IMR-90 (cell line): Measurements from ENCODE around the gene SLC26A11. TPM values are rescaled to one million over a fixed set of nuclear protein-coding genes. Genes with fewer than 3 reads are reported as not detected.

ENCODE experiments used
- ATAC-seq: fragments of 200-7000 bp; cut with Tn5 transposase; 2 replicates; pipeline ENCODE4 v1.9.1; 2020; ENCODE audit warnings: low read depth, mild to moderate bottlenecking, moderate library complexity
- BruUV-seq: library from RNA; stranded (reverse); fragments of 400-500 nt; replicated peaks from 2 replicates; lab custom pipeline; 2021; lab: Mats Ljungman, UMichigan
- CTCF ChIA-PET: fragments of 300-600 bp; formaldehyde crosslinking; extraction: SDS; loops from one replicate; lab custom pipeline; 2021; ENCODE audit warnings: antibody characterized with exemption; lab: Yijun Ruan, JAX
- POLR2A ChIA-PET: fragments of 300-600 bp; sonication (Branson Sonifier 250); formaldehyde crosslinking; loops from one replicate; lab custom pipeline; 2022; ENCODE audit warnings: antibody characterized with exemption; ENCODE audit not compliant: unreplicated experiment; lab: Charles Lee
- DNase-seq: peaks from one replicate; pipeline ENCODE4 v3.0.0; 2013
- H2AFZ ChIP-seq: replicated peaks from 2 replicates; pipeline ENCODE3; 2013; ENCODE audit warnings: low read length, mild to moderate bottlenecking; ENCODE audit not compliant: poor library complexity
- H2AK5ac ChIP-seq: 2 replicates; pipeline ENCODE4 v1.6.1; 2013; ENCODE audit warnings: low read depth, low read length, inconsistent platforms
- H2AK9ac ChIP-seq: replicated peaks from 2 replicates; pipeline ENCODE3; 2013; ENCODE audit warnings: mild to moderate bottlenecking, low read depth, low read length, moderate library complexity; ENCODE audit not compliant: poor library complexity
- H2BK120ac ChIP-seq: 2 replicates; pipeline ENCODE4 v1.6.1; 2013; ENCODE audit warnings: low read depth, low read length, inconsistent platforms
- H2BK15ac ChIP-seq: 3 replicates; pipeline ENCODE4 v1.6.1; 2013; ENCODE audit warnings: low read depth, low read length, inconsistent platforms
- H2BK20ac ChIP-seq: 2 replicates; pipeline ENCODE4 v1.6.1; 2013; ENCODE audit warnings: low read depth, mild to moderate bottlenecking, inconsistent platforms, low read length, moderate library complexity
- H2BK5ac ChIP-seq: 2 replicates; pipeline ENCODE4 v1.6.1; 2013; ENCODE audit warnings: mild to moderate bottlenecking, low read depth, low read length, inconsistent platforms; ENCODE audit not compliant: poor library complexity, severe bottlenecking
- H3K14ac ChIP-seq: replicated peaks from 2 replicates; pipeline ENCODE4 v1.6.1; 2013; ENCODE audit warnings: low read depth, low read length, inconsistent platforms
- H3K18ac ChIP-seq: 2 replicates; pipeline ENCODE4 v1.6.1; 2013; ENCODE audit warnings: low read depth, low read length, control low read depth
- H3K23ac ChIP-seq: 2 replicates; pipeline ENCODE4 v1.6.1; 2013; ENCODE audit warnings: low read depth, low read length, inconsistent platforms
- H3K27ac ChIP-seq: 2 replicates; pipeline ENCODE4 v1.5.1; 2013; ENCODE audit warnings: mild to moderate bottlenecking, control low read depth, low read length; ENCODE audit not compliant: insufficient read depth
- H3K27me3 ChIP-seq: 2 replicates; pipeline ENCODE4 v1.6.1; 2013; ENCODE audit warnings: low read length; ENCODE audit not compliant: control insufficient read depth, insufficient read depth
- H3K36me3 ChIP-seq: 2 replicates; pipeline ENCODE4 v1.6.1; 2013; ENCODE audit warnings: low read length, mixed read lengths; ENCODE audit not compliant: control insufficient read depth, insufficient read depth
- H3K4ac ChIP-seq: 2 replicates; pipeline ENCODE4 v1.6.1; 2013; ENCODE audit warnings: low read depth, low read length, inconsistent platforms
- H3K4me1 ChIP-seq: 2 replicates; pipeline ENCODE4 v1.6.1; 2013; ENCODE audit warnings: low read length, mixed read lengths; ENCODE audit not compliant: control insufficient read depth, insufficient read depth
- H3K4me2 ChIP-seq: 2 replicates; pipeline ENCODE4 v1.6.1; 2013; ENCODE audit warnings: low read depth, mild to moderate bottlenecking, control low read depth, low read length, moderate library complexity
- H3K4me3 ChIP-seq: 2 replicates; pipeline ENCODE4 v1.5.1; 2013; ENCODE audit warnings: low read depth, mild to moderate bottlenecking, control low read depth, low read length, moderate library complexity; ENCODE audit not compliant: insufficient read depth
- H3K56ac ChIP-seq: 2 replicates; pipeline ENCODE4 v1.6.1; 2013; ENCODE audit warnings: low read length, inconsistent platforms; ENCODE audit not compliant: insufficient read depth; ENCODE audit errors: extremely low read depth
- H3K79me1 ChIP-seq, 2 experiments: 2 replicates each; pipeline ENCODE4 v1.6.1; 2013; ENCODE audit warnings: low read length in 2 of 2, inconsistent platforms in 1 of 2, low read depth in 1 of 2
- H3K9ac ChIP-seq: 2 replicates; pipeline ENCODE4 v1.6.1; 2013; ENCODE audit warnings: low read depth, low read length, control low read depth
- H3K9me1 ChIP-seq: 2 replicates; pipeline ENCODE4 v1.6.1; 2013; ENCODE audit warnings: low read length, inconsistent platforms; ENCODE audit not compliant: insufficient read depth
- H3K9me3 ChIP-seq: 2 replicates; pipeline ENCODE4 v1.6.1; 2013; ENCODE audit warnings: low read length; ENCODE audit not compliant: control insufficient read depth, insufficient read depth
- H4K20me1 ChIP-seq: 2 replicates; pipeline ENCODE4 v1.6.1; 2013; ENCODE audit warnings: low read length, inconsistent platforms; ENCODE audit not compliant: insufficient read depth
- H4K5ac ChIP-seq: 2 replicates; pipeline ENCODE4 v1.6.1; 2013; ENCODE audit warnings: mild to moderate bottlenecking, low read depth, low read length, control low read depth
- H4K8ac ChIP-seq, 2 experiments: 2 replicates each; pipeline ENCODE4 v1.6.1; 2013; ENCODE audit warnings: low read depth in 2 of 2, low read length in 2 of 2, control low read depth in 1 of 2, inconsistent platforms in 1 of 2
- H4K91ac ChIP-seq: 2 replicates; pipeline ENCODE4 v1.6.1; 2013; ENCODE audit warnings: low read depth, low read length, inconsistent platforms; ENCODE audit not compliant: insufficient read depth
- BHLHE40 ChIP-seq: fragments of 150-350 bp; IDR thresholded peaks from 2 replicates; pipeline ENCODE4 v1.6.1; 2016; ENCODE audit warnings: mild to moderate bottlenecking, low read depth, low read length
- CHD1 ChIP-seq: IDR thresholded peaks from 2 replicates; pipeline ENCODE4 v1.6.1; 2012; ENCODE audit warnings: low read depth, low read length, improper control_type of control experiment
- CTCF ChIP-seq: conservative IDR thresholded peaks from 2 replicates; pipeline ENCODE4 v1.5.1; 2012; ENCODE audit warnings: mild to moderate bottlenecking, low read depth, low read length, improper control_type of control experiment
- FOS ChIP-seq: fragments of 150-350 bp; IDR thresholded peaks from 2 replicates; pipeline ENCODE4 v1.6.1; 2016; ENCODE audit warnings: low read depth, low read length
- MAFK ChIP-seq: IDR thresholded peaks from 2 replicates; pipeline ENCODE4 v1.6.1; 2012; ENCODE audit warnings: low read depth, low read length, improper control_type of control experiment
- MAZ ChIP-seq: IDR thresholded peaks from 2 replicates; pipeline ENCODE4 v1.6.1; 2012; ENCODE audit warnings: low read depth, mild to moderate bottlenecking, low read length, improper control_type of control experiment, moderate library complexity, borderline replicate concordance
- MXI1 ChIP-seq: IDR thresholded peaks from 2 replicates; pipeline ENCODE4 v1.6.1; 2012; ENCODE audit warnings: low read depth, mild to moderate bottlenecking, low read length, moderate library complexity, borderline replicate concordance
- NFE2L2 ChIP-seq: fragments of 150-350 bp; IDR thresholded peaks from 2 replicates; pipeline ENCODE4 v1.6.1; 2016; ENCODE audit warnings: low read depth, mild to moderate bottlenecking, low read length
- POLR2A ChIP-seq: IDR thresholded peaks from 2 replicates; pipeline ENCODE4 v1.6.1; 2012; ENCODE audit warnings: mild to moderate bottlenecking, low read depth, low read length
- RAD21 ChIP-seq: IDR thresholded peaks from 2 replicates; pipeline ENCODE4 v1.6.1; 2012; ENCODE audit warnings: low read length, improper control_type of control experiment
- RCOR1 ChIP-seq: IDR thresholded peaks from 2 replicates; pipeline ENCODE4 v1.6.1; 2012; ENCODE audit warnings: mild to moderate bottlenecking, low read length, improper control_type of control experiment; ENCODE audit not compliant: insufficient replicate concordance
- RFX5 ChIP-seq: IDR thresholded peaks from 2 replicates; pipeline ENCODE4 v1.8.0; 2012; ENCODE audit warnings: low read depth, mild to moderate bottlenecking, low read length, moderate library complexity
- SMC3 ChIP-seq: fragments of 150-350 bp; IDR thresholded peaks from 2 replicates; pipeline ENCODE4 v1.6.1; 2016; ENCODE audit warnings: low read depth, mild to moderate bottlenecking, antibody characterized with exemption, low read length, moderate library complexity
- USF2 ChIP-seq: fragments of 150-350 bp; IDR thresholded peaks from 2 replicates; pipeline ENCODE4 v1.6.1; 2017; ENCODE audit warnings: mild to moderate bottlenecking, antibody characterized with exemption, low read length, low read depth
- WGBS, 2 experiments: methylation state at CpG; one replicate each; pipeline versions ENCODE4 v1.1.5 to v1.1.7; 2013; ENCODE audit warnings: missing lambda C conversion rate in 2 of 2; ENCODE audit not compliant: insufficient read length in 1 of 2; ENCODE audit errors: extremely low coverage in 2 of 2; 5-methylcytosine and 5-hydroxymethylcytosine counted together
- dilution Hi-C: fragments of 300-500 bp; cut with HindIII; formaldehyde crosslinking; loops from one replicate; pipeline ENCODE4 v1.14.3; 2018; ENCODE audit warnings: low sequenced_read_pairs; ENCODE audit not compliant: unreplicated experiment
- in situ Hi-C: fragments of 300-500 bp; cut with MboI; formaldehyde crosslinking; loops from 3 replicates; pipeline ENCODE4 v1.14.3; 2019; ENCODE audit warnings: low sequenced_read_pairs, inconsistent platforms, mixed read lengths
- intact Hi-C: fragments of 100-400 bp; cut with micrococcal nuclease; formaldehyde crosslinking; loops from 2 replicates; pipeline ENCODE4 v1.10.0; 2022
- polyA plus RNA-seq, 3 experiments: library from polyadenylated mRNA; depleted of rRNA; stranded (reverse); fragments of >200 nt; gene quantifications; 2 replicates each; pipeline ENCODE4 v1.2.3, GENCODE V29; 2012; ENCODE audit warnings: low replicate concordance in 1 of 3
- total RNA-seq: library from RNA; depleted of rRNA; stranded (reverse); fragments of >200 nt; gene quantifications from 2 replicates; pipeline ENCODE4 v1.2.3, GENCODE V29; 2012

Gene SLC26A11
- total and polyA plus RNA-seq, 2 of the 4 experiments (the other 2 are of a cell fraction): 3.2 to 15.6 TPM

- H4K5ac ChIP-seq: no peak overlapping the region
- H3K4me3 ChIP-seq: no peak overlapping the region
- no TSS peak for BruUV-seq
- peaks cover 0 to 18% of the 10 kb centered on the region in 2 experiments; a peak in 2 of 4 replicates for H3K79me1 ChIP-seq
- dilution Hi-C loops: no loop called here
- H4K8ac ChIP-seq: no peak overlapping the region
- no peak overlapping the region for H2BK20ac ChIP-seq
- H3K9ac ChIP-seq: no peak overlapping the region
- H3K36me3 ChIP-seq: peaks cover 33% of the 10 kb centered on the region
- peaks cover 1% of the 10 kb centered on the region; the same call in 1 of the 2 replicates for H3K9me3 ChIP-seq
- CTCF ChIA-PET: no interaction called here
- no peak overlapping the region for H4K91ac ChIP-seq
- H3K27ac ChIP-seq: no peak overlapping the region
- no peak overlapping the region for H3K4me2 ChIP-seq
- no peak for DNase-seq
- H3K18ac ChIP-seq: no peak overlapping the region
- no peak overlapping the region for H2BK5ac ChIP-seq
- ATAC-seq: no peak
- H2AFZ ChIP-seq: no peak overlapping the region
- H2BK15ac ChIP-seq: no peak overlapping the region
- no peak overlapping the region for H2BK120ac ChIP-seq
- TF ChIP-seq FOS: no peak
- no peak for TF ChIP-seq BHLHE40
- TF ChIP-seq RFX5: no peak
- no peak for TF ChIP-seq NFE2L2
- TF ChIP-seq SMC3: no peak
- no peak for TF ChIP-seq MAZ
- no peak for TF ChIP-seq RCOR1
- TF ChIP-seq CTCF: no peak
- no peak for TF ChIP-seq MAFK
- TF ChIP-seq RAD21: no peak
- TF ChIP-seq USF2: no peak
- no peak for TF ChIP-seq POLR2A
- TF ChIP-seq MXI1: no peak
- no peak for TF ChIP-seq CHD1
- no peaks in the 10 kb centered on the region for H3K4me1 ChIP-seq
- no peak overlapping the region for H2AK5ac ChIP-seq
- peaks cover 7% of the 10 kb centered on the region for H3K9me1 ChIP-seq
- no peak overlapping the region for H2AK9ac ChIP-seq
- WGBS, 2 experiments: 100% methylated on average over 3 of the region's 4 CpGs; no CpG with 5 or more reads in 1 of the 2 experiments
- no peaks in the 10 kb centered on the region for H3K27me3 ChIP-seq
- no peak overlapping the region for H3K23ac ChIP-seq
- no peak overlapping the region for H3K14ac ChIP-seq
- POLR2A ChIA-PET: no interaction called here
- no peak overlapping the region for H3K56ac ChIP-seq
- intact Hi-C loops: no loop called here
- no peak overlapping the region for H3K4ac ChIP-seq
- H4K20me1 ChIP-seq: no peaks in the 10 kb centered on the region
- in situ Hi-C loops: no loop called here
Observed at GRCh38 chr17:80227156-80227555, 6.9 kb downstream of the SLC26A11 start.
